Measurements from ENCODE around the gene SLF1. TPM values are rescaled to one million over a fixed set of nuclear protein-coding genes. Genes with fewer than 3 reads are reported as not detected.

The SLF1 gene
- polyA plus RNA-seq, 3 donors: 13.5 to 17.7 (median 16.0) TPM

Other genes starting within 250 kb of the SLF1 start
- 1 to 10 TPM; 4.1 to 5.0 (median 4.6) TPM for gene KIAA0825, start 65 bp upstream of the SLF1 start, polyA plus RNA-seq (ENCODE audit: insufficient read length in 3 of 3)